Trophoblast cell (in vitro differentiated cells and primary cell): ENCODE results near the gene EVA1C.
"Not testable (repeated sequence)": the region's sequence is repeated elsewhere in the genome, so short reads cannot be mapped to it uniquely, and the experiment has no call there.

Experiments
- DNase-seq, 2 donors: peaks; one replicate each; pipeline ENCODE4 v3.0.0-alpha.2; 2016
- H2AFZ ChIP-seq: 2 replicates; pipeline ENCODE4 v1.6.1; 2013; ENCODE audit warnings: low read length, moderate library complexity, mild to moderate bottlenecking; ENCODE audit not compliant: insufficient read depth, poor library complexity
- H2AK5ac ChIP-seq: 2 replicates; pipeline ENCODE4 v1.6.1; 2013; ENCODE audit warnings: mild to moderate bottlenecking, low read length
- H2BK120ac ChIP-seq: 2 replicates; pipeline ENCODE4 v1.6.1; 2013; ENCODE audit warnings: low read length, mild to moderate bottlenecking, moderate library complexity; ENCODE audit not compliant: insufficient read depth, poor library complexity
- H2BK12ac ChIP-seq: 2 replicates; pipeline ENCODE4 v1.6.1; 2013; ENCODE audit warnings: mild to moderate bottlenecking, low read length, moderate library complexity
- H2BK5ac ChIP-seq: 2 replicates; pipeline ENCODE4 v1.6.1; 2013; ENCODE audit warnings: low read length, low read depth, moderate library complexity, mild to moderate bottlenecking; ENCODE audit not compliant: poor library complexity
- H3K14ac ChIP-seq: 2 replicates; pipeline ENCODE4 v1.6.1; 2013; ENCODE audit warnings: mild to moderate bottlenecking, low read length
- H3K18ac ChIP-seq: 2 replicates; pipeline ENCODE4 v1.6.1; 2013; ENCODE audit warnings: mild to moderate bottlenecking, low read length
- H3K23ac ChIP-seq: 2 replicates; pipeline ENCODE4 v1.6.1; 2013; ENCODE audit warnings: low read length
- H3K27ac ChIP-seq: 2 replicates; pipeline ENCODE4 v1.5.1; 2013; ENCODE audit warnings: low read depth, mild to moderate bottlenecking, inconsistent platforms, low read length, moderate library complexity
- H3K27me3 ChIP-seq: 2 replicates; pipeline ENCODE4 v1.6.1; 2013; ENCODE audit warnings: inconsistent platforms, mild to moderate bottlenecking, low read length, moderate library complexity; ENCODE audit not compliant: insufficient read depth
- H3K36me3 ChIP-seq, 2 experiments: 1 replicate in 1 of 2; 2 replicates in 1 of 2; pipeline ENCODE4 v1.6.1; 2013; ENCODE audit warnings: low read length in 2 of 2, mild to moderate bottlenecking in 2 of 2, moderate library complexity in 1 of 2; ENCODE audit not compliant: insufficient read depth in 2 of 2, control insufficient read depth in 1 of 2
- H3K4ac ChIP-seq: 2 replicates; pipeline ENCODE4 v1.6.1; 2013; ENCODE audit warnings: low read depth, mild to moderate bottlenecking, low read length, moderate library complexity
- H3K4me1 ChIP-seq, 2 experiments: 1 replicate in 1 of 2; 2 replicates in 1 of 2; pipeline ENCODE4 v1.6.1; 2013; ENCODE audit warnings: low read length in 2 of 2, mild to moderate bottlenecking in 2 of 2, moderate library complexity in 1 of 2; ENCODE audit not compliant: insufficient read depth in 2 of 2, control insufficient read depth in 1 of 2
- H3K4me2 ChIP-seq: 2 replicates; pipeline ENCODE4 v1.6.1; 2013; ENCODE audit warnings: inconsistent platforms, mild to moderate bottlenecking, low read length, moderate library complexity
- H3K4me3 ChIP-seq: 2 replicates; pipeline ENCODE4 v1.5.1; 2013; ENCODE audit warnings: mild to moderate bottlenecking, low read depth, low read length, inconsistent platforms
- H3K79me1 ChIP-seq: one replicate; pipeline ENCODE4 v1.6.1; 2013; ENCODE audit warnings: low read length
- H3K79me2 ChIP-seq: 2 replicates; pipeline ENCODE4 v1.6.1; 2013; ENCODE audit warnings: low read length, mild to moderate bottlenecking; ENCODE audit not compliant: control insufficient read depth, insufficient read depth, poor library complexity
- H3K9ac ChIP-seq: 2 replicates; pipeline ENCODE4 v1.6.1; 2013; ENCODE audit warnings: mild to moderate bottlenecking, low read length
- H3K9me3 ChIP-seq: 2 replicates; pipeline ENCODE4 v1.6.1; 2013; ENCODE audit warnings: low read depth, mild to moderate bottlenecking, control low read depth, inconsistent platforms, low read length; ENCODE audit not compliant: insufficient read depth
- H4K12ac ChIP-seq: 2 replicates; pipeline ENCODE4 v1.6.1; 2013; ENCODE audit warnings: low read depth, mild to moderate bottlenecking, low read length, moderate library complexity
- H4K8ac ChIP-seq: 2 replicates; pipeline ENCODE4 v1.6.1; 2013; ENCODE audit warnings: low read depth, mild to moderate bottlenecking, low read length, moderate library complexity
- H4K91ac ChIP-seq: one replicate; pipeline ENCODE4 v1.6.1; 2013; ENCODE audit warnings: low read depth, mild to moderate bottlenecking, low read length, moderate library complexity
- WGBS: extraction: QIAGEN DNeasy Blood & Tissue Kit; methylation state at CpG from one replicate; pipeline ENCODE4 v1.1.7; 2013; ENCODE audit warnings: missing lambda C conversion rate; ENCODE audit not compliant: insufficient read length, insufficient coverage; ENCODE audit errors: extremely low coverage; 5-methylcytosine and 5-hydroxymethylcytosine counted together

EVA1C gene

DNA sequence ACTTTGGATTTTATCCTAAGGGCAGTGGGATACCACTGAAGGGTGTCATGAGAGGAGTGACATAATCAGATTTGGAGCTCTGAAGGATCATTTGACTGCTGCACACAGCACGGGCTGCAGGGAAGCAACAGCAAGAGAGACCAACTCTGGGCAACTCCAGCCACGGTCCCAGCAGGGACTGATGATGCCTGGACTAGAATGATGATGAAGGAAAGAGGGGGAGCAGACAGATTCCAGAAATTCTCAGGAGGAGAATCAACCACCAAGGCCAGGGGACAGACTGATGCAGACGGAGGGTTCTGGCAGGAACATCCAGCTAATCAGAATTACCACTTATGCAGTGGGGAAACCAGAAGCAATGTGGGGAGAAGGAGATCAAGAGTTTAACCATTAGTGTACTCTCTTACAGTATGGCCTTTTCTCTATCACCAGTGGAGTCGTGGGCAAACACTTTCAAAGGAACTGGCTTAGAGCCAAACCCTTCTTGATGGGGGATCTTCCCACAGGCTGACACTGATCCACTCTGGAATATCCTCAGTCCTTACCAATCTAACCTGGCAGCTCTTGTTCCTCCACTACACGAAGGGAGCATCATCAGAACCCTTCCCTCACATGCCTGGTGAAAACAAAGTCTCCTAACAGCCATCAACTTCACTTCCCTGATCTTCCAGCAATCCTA, 23.0 kb upstream of the EVA1C start:
- Histone ChIP-seq H3K27ac (no peak overlapping the region), H3K14ac (no peak overlapping the region), H2BK5ac (no peak overlapping the region), H3K4ac (no peak overlapping the region), H4K12ac (no peak overlapping the region), H3K9ac (no peak overlapping the region), H4K8ac (no peak overlapping the region), H2BK12ac (no peak overlapping the region), H4K91ac (no peak overlapping the region), H2AFZ (no peak overlapping the region), H3K23ac (no peak overlapping the region), H3K4me3 (no peak overlapping the region), H3K79me1 (peaks cover 7% of the 10 kb centered on the region), H2AK5ac (no peak overlapping the region), H3K4me2 (no peak overlapping the region), H2BK120ac (no peak overlapping the region), H3K18ac (no peak overlapping the region), H3K27me3 (no peaks in the 10 kb centered on the region), H3K79me2 (peaks cover 6% of the 10 kb centered on the region), H3K4me1 (peaks cover 4 to 10% of the 10 kb centered on the region in 2 experiments), H3K9me3 (peaks cover 8% of the 10 kb centered on the region), H3K36me3 (peaks cover 2 to 4% of the 10 kb centered on the region in 2 experiments)
- no CpG with 5 or more reads among the region's 5 CpGs for WGBS
- peak in 1 of 2 donors; percentile 5 for DNase-seq

DNA sequence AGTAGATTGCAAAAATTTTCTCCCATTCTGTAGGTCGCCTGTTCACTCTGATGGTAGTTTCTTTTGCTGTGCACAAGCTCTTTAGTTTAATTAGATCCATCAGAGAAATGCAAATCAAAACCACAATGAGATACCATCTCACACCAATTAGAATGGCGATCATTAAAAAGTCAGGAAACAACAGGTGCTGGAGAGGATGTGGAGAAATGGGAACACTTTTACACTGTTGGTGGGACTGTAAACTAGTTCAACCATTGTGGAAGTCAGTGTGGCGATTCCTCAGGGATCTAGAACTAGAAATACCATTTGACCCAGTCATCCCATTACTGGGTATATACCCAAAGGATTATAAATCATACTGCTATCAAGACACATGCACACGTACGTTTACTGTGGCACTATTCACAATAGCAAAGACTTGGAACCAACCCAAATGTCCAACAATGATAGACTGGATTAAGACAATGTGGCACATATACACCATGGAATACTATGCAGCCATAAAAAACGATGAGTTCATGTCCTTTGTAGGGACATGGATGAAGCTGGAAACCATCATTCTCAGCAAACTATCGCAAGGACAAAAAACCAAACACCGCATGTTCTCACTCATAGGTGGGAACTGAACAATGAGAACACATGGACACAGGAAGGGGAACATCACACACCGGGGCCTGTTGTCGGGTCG, 21.8 kb upstream of the EVA1C start:
- not testable (repeated sequence) for H3K23ac ChIP-seq, H4K8ac ChIP-seq, H2AK5ac ChIP-seq, DNase-seq, H3K79me1 ChIP-seq, H3K4me3 ChIP-seq, H4K12ac ChIP-seq, H3K18ac ChIP-seq, H3K79me2 ChIP-seq, H3K36me3 ChIP-seq, H4K91ac ChIP-seq, H2BK120ac ChIP-seq, H3K4ac ChIP-seq, H3K14ac ChIP-seq, H2BK5ac ChIP-seq, H3K4me1 ChIP-seq, H2AFZ ChIP-seq, H3K9ac ChIP-seq, H3K27me3 ChIP-seq, H3K9me3 ChIP-seq, H2BK12ac ChIP-seq, H3K27ac ChIP-seq, H3K4me2 ChIP-seq
- WGBS, result no CpG with 5 or more reads among the region's 11 CpGs

GRCh38 chr21:32391755-32392154, 20.8 kb upstream of the EVA1C start:
- Histone ChIP-seq H3K4ac (no peak overlapping the region), H2AK5ac (no peak overlapping the region), H3K4me1 (peaks cover 4 to 10% of the 10 kb centered on the region in 2 experiments), H2AFZ (no peak overlapping the region), H4K8ac (no peak overlapping the region), H3K27ac (no peak overlapping the region), H3K4me2 (peak overlapping the region; percentile 63), H2BK120ac (no peak overlapping the region), H3K36me3 (peaks cover 2 to 4% of the 10 kb centered on the region in 2 experiments), H2BK5ac (no peak overlapping the region), H3K79me1 (peaks cover 7% of the 10 kb centered on the region), H3K4me3 (no peak overlapping the region), H2BK12ac (no peak overlapping the region), H3K27me3 (no peaks in the 10 kb centered on the region), H3K79me2 (peaks cover 4% of the 10 kb centered on the region), H3K9me3 (peaks cover 8% of the 10 kb centered on the region), H4K91ac (no peak overlapping the region), H3K23ac (no peak overlapping the region), H4K12ac (no peak overlapping the region), H3K18ac (no peak overlapping the region), H3K9ac (no peak overlapping the region), H3K14ac (no peak overlapping the region)
- DNase-seq, result no peak
- no CpG with 5 or more reads among the region's 4 CpGs for WGBS

DNA sequence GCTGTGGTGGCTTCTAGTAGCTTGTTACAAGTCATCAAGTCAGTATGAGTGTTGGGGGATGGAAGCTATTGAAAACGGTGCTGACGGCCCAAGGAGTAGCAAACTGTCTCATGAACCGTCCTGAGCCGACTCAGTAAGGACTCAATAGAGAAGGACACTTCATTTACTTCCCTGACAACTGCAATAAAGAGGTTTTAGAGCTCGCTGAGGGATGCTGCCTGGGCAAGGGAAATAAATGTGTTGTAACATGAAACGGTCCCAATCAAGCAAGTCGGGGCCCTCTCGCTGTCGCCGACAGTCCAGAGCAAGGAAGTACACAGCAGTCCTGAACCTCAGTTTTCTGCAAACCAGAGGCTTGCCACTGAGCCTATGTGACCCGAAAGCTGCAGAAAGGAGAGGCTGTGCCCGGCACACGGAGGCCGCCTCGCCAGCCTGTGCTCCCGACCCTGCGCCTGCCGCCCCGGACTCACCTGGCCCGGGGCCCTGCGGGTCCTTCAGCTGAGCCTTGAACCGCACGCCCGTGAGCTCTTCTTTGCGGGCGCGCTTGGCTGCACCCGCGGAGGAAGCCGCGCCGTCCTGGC, 20.1 kb upstream of the EVA1C start:
- Histone ChIP-seq H3K4me2 (peak overlapping the region; percentile 63), H4K8ac (peak overlapping the region; percentile 61), H2BK12ac (no peak overlapping the region), H3K36me3 (peaks cover 2 to 4% of the 10 kb centered on the region in 2 experiments), H2BK120ac (no peak overlapping the region), H3K27ac (no peak overlapping the region), H3K18ac (no peak overlapping the region), H3K79me2 (peaks cover 4% of the 10 kb centered on the region), H3K9me3 (peaks cover 8% of the 10 kb centered on the region), H4K91ac (peak overlapping the region; percentile 20), H3K4ac (peak overlapping the region; percentile 54), H3K4me1 (peaks cover 4 to 10% of the 10 kb centered on the region in 2 experiments), H3K4me3 (peak overlapping the region; percentile 95), H3K79me1 (peaks cover 7% of the 10 kb centered on the region), H3K23ac (no peak overlapping the region), H3K14ac (peak overlapping the region; percentile 34), H2AK5ac (peak overlapping the region; percentile 35), H2AFZ (peak overlapping the region; percentile 89), H3K9ac (peak overlapping the region; percentile 14), H2BK5ac (no peak overlapping the region), H4K12ac (peak overlapping the region; percentile 10), H3K27me3 (no peaks in the 10 kb centered on the region)
- no CpG with 5 or more reads among the region's 32 CpGs for WGBS
- DNase-seq, result no peak
